Measurements from ENCODE around the gene VMP1.
"Not testable (repeated sequence)": the region's sequence is repeated elsewhere in the genome, so short reads cannot be mapped to it uniquely, and the experiment has no call there.

Gene VMP1

DNA sequence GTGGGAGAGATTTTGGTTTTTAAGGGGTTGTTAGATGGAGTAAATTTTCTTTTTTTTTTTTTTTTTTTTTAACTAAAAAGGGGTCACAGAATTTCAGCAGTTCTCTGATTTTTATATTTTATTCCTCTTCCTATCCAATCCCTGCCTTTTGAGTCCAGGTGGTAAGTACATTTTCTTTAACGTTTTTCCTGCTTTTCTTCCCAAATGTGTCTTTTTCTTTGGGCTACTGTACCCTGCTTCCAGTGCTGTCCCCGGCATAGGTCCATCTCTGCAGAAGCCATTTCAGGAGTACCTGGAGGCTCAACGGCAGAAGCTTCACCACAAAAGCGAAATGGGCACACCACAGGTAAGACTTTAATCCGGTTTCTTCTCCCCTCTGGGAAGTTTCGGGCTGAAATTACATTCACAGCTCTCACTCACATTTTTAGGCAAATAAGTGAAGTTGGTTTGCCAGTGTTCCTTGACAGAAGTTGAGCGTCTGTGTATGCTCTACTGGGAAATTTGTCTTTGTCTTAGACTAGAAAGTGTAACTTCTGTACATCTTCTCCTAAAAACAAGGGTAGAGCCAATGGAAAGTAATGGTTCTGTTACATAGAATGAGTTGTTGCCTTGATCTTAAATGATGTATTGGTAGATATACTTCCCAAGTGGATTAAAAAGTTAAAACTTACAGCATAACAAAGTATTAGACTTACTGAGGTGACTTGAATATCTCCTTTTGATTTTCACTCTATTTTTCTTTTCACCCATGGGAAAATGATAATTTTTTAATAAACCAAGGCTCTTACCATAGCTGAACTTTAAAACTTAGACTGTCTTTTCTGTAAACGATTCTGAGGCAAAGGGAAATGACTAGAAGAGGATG, 130.8 kb downstream of the VMP1 start:
- peak in 1 of 2 experiments; percentile 55 for DNase-seq (ENCODE audit: low read depth in 1 of 2, low spot score in 1 of 2)
- in situ Hi-C loops (cut with HindIII; ENCODE audit: low pct_unique_long_range_greater_than_20kb, low sequenced_read_pairs), result no loop called here
- TF ChIP-seq JUND (IDR thresholded peaks at IDR 0.05; ENCODE audit: low read depth), result no peak

DNA sequence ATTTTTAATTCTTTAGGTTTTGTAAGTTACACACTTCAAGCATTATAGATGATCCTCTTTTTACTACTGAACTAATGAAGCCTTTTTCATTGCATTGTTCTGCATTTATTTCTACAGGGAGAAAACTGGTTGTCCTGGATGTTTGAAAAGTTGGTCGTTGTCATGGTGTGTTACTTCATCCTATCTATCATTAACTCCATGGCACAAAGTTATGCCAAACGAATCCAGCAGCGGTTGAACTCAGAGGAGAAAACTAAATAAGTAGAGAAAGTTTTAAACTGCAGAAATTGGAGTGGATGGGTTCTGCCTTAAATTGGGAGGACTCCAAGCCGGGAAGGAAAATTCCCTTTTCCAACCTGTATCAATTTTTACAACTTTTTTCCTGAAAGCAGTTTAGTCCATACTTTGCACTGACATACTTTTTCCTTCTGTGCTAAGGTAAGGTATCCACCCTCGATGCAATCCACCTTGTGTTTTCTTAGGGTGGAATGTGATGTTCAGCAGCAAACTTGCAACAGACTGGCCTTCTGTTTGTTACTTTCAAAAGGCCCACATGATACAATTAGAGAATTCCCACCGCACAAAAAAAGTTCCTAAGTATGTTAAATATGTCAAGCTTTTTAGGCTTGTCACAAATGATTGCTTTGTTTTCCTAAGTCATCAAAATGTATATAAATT, 132.3 kb downstream of the VMP1 start:
- no peak for TF ChIP-seq JUND (IDR thresholded peaks at IDR 0.05; ENCODE audit: low read depth)
- in situ Hi-C loops (cut with HindIII; ENCODE audit: low pct_unique_long_range_greater_than_20kb, low sequenced_read_pairs), result no loop called here
- DNase-seq (ENCODE audit: low read depth in 1 of 2, low spot score in 1 of 2), result peak in 1 of 2 experiments; percentile 37

DNA sequence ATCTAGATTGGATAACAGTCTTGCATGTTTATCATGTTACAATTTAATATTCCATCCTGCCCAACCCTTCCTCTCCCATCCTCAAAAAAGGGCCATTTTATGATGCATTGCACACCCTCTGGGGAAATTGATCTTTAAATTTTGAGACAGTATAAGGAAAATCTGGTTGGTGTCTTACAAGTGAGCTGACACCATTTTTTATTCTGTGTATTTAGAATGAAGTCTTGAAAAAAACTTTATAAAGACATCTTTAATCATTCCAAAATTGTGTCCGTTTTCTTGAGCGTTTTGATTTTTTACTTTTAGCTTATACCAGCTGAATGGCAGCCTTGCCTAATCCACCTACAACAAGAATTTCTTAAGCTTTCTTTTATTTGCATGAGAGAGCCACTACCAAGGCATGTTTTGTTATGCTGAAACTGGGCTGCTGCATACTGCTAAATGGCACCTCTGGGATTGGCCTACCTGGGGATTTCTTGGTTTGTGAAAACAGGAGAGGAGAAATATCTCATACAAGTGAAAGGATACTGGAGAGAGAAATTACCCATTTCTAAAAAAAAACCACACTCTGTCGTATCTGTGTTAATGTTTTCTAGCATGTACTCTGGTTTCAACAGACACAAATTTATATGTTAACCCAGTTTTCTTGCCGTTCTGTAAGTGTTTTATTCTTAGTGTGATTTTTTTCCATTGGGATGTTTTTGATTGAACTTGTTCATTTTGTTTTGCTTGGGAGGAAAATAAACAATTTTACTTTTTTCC, 133.1 kb downstream of the VMP1 start:
- no peak for TF ChIP-seq JUND (IDR thresholded peaks at IDR 0.05; ENCODE audit: low read depth)
- DNase-seq (ENCODE audit: low read depth in 1 of 2, low spot score in 1 of 2), result peak in 1 of 2 experiments; percentile 43
- in situ Hi-C loops (cut with HindIII; ENCODE audit: low pct_unique_long_range_greater_than_20kb, low sequenced_read_pairs), result no loop called here

DNA sequence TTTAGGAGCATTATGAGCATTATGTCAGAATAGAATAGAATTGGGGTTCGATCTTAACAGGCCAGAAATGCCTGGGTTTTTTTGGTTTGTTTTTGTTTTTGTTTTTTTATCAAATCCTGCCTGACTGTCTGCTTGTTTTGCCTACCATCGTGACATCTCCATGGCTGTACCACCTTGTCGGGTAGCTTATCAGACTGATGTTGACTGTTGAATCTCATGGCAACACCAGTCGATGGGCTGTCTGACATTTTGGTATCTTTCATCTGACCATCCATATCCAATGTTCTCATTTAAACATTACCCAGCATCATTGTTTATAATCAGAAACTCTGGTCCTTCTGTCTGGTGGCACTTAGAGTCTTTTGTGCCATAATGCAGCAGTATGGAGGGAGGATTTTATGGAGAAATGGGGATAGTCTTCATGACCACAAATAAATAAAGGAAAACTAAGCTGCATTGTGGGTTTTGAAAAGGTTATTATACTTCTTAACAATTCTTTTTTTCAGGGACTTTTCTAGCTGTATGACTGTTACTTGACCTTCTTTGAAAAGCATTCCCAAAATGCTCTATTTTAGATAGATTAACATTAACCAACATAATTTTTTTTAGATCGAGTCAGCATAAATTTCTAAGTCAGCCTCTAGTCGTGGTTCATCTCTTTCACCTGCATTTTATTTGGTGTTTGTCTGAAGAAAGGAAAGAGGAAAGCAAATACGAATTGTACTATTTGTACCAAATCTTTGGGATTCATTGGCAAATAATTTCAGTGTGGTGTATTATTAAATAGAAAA, 133.8 kb downstream of the VMP1 start:
- in situ Hi-C loops (cut with HindIII; ENCODE audit: low pct_unique_long_range_greater_than_20kb, low sequenced_read_pairs); DNase-seq (ENCODE audit: low read depth in 1 of 2, low spot score in 1 of 2): not testable (repeated sequence)

DNA sequence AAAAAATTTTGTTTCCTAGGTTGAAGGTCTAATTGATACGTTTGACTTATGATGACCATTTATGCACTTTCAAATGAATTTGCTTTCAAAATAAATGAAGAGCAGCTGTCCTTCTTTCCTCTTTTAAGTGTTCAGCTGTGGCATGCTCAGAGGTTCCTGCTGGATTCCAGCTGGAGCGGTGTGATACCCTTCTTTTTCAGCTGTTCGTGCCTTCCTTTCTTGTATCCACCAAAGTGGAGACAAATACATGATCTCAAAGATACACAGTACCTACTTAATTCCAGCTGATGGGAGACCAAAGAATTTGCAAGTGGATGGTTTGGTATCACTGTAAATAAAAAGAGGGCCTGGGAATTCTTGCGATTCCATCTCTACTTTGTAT, 134.4 kb downstream of the VMP1 start:
- DNase-seq (ENCODE audit: low read depth in 1 of 2, low spot score in 1 of 2); in situ Hi-C loops (cut with HindIII; ENCODE audit: low pct_unique_long_range_greater_than_20kb, low sequenced_read_pairs): not testable (repeated sequence)

DNA sequence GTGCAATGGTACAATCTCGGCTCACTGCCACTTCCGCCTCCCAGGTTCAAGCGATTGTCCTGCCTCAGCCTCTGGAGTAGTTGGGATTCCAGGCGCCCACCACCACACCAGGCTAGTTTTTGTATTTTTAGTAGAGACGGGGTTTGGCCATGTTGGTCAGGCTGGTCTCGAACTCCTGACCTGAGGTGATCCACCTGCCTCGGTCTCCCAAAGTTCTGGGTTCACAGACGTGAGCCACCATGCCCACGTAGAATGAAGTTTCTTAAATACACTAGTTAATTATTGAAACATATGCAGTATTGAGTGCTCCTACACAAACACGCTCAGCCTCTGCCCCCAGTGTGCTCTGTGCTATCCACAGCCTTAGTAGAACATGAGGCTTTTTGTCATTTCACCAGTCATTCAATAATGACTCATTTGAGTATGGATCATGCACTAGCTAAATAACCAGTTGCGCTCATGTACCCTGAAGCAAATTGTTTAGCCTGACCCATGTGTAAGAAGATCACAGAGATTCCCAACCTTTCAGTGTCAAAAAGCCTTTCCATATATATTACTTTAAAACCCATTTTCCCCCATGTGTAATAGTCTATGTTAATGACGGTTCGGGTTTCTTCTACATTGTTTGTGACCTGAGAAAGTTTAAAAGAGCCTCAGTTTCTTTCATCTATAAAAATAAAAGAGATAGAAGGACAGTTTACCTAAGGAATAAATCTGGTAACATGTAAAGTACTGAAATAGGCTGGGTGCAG, 135.6 kb downstream of the VMP1 start:
- peak in 1 of 2 experiments; percentile 93 for DNase-seq (ENCODE audit: low read depth in 1 of 2, low spot score in 1 of 2)
- peak; percentile 90 for TF ChIP-seq JUND (IDR thresholded peaks at IDR 0.05; ENCODE audit: low read depth)
- in situ Hi-C loops (cut with HindIII; ENCODE audit: low pct_unique_long_range_greater_than_20kb, low sequenced_read_pairs), result no loop called here

DNA sequence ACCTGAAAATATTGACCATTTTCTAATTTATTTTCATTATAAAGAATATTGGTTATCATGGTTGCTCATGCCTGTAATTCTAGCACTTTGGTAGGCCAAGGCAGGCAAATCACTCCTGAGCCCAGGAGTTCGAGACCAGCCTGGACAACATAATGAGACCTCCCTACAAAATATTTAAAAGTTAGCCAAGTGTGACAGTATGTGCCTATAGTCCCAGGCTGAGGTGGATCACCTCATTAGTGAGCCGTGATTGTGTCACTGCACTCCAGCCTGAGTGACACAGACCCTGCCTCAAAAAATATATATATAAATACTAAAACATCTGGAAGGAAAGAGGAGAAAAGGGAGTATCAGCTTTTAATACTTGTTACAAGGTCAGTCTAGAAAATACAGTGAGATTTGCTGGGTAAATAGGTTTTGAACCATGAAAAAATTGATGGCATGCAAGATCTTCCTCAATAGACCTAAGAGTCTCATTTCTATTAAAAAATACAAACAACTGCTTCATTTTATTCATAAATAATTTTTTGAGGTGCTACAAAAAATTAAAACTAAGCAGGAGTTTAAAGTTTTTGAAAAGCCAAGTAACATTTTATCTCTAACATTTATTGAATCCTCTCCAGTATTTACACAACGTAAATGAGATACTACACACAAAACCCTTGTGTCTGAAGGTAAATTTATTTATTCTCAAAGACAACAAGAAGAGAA, 137.6 kb downstream of the VMP1 start:
- DNase-seq (ENCODE audit: low read depth in 1 of 2, low spot score in 1 of 2), result peak in 1 of 2 experiments; percentile 53
- in situ Hi-C loops (cut with HindIII; ENCODE audit: low pct_unique_long_range_greater_than_20kb, low sequenced_read_pairs), result no loop called here
- TF ChIP-seq JUND (IDR thresholded peaks at IDR 0.05; ENCODE audit: low read depth), result no peak

DNA sequence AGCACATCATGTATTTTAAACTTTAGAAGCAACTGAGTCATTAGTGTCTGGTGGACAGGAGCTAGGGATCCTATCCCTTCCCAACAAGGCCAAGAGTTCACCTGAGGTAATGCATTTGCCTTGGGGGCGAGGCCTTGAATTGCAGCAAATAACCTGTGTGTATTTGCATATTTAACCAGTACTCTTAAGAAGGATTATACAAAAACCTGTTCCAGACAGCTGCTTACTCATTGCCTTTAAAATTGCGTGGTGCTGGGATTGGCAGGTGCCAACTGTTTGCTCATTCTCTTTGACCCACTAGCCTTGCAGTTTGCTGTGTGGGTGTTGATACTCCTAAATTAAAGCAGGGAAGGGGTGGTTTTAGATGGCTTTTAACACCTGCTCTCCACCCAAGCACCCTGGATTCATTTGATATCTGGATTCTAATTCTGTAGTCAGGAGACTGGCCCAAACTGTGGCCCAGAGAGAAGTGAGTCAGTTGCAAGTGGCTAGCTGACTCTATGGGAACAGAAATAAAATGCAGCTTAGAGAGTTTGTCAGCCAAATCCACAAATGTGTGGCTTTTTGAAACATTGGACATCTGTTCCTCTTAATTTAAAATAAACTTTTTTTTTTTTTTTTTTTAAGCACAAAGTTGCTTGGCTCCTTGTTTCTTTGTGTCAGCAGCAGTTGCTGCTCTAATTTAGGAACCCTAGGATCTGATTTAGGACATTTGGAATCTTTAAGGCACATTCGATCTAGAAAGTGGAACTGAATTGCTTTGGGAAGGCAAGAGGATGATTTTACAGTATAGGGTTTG, 138.3 kb downstream of the VMP1 start:
- TF ChIP-seq JUND (IDR thresholded peaks at IDR 0.05; ENCODE audit: low read depth), result peak; percentile 80
- DNase-seq (ENCODE audit: low read depth in 1 of 2, low spot score in 1 of 2), result peak; percentile 35 to 100
- in situ Hi-C loops (cut with HindIII; ENCODE audit: low pct_unique_long_range_greater_than_20kb, low sequenced_read_pairs), result no loop called here

DNA sequence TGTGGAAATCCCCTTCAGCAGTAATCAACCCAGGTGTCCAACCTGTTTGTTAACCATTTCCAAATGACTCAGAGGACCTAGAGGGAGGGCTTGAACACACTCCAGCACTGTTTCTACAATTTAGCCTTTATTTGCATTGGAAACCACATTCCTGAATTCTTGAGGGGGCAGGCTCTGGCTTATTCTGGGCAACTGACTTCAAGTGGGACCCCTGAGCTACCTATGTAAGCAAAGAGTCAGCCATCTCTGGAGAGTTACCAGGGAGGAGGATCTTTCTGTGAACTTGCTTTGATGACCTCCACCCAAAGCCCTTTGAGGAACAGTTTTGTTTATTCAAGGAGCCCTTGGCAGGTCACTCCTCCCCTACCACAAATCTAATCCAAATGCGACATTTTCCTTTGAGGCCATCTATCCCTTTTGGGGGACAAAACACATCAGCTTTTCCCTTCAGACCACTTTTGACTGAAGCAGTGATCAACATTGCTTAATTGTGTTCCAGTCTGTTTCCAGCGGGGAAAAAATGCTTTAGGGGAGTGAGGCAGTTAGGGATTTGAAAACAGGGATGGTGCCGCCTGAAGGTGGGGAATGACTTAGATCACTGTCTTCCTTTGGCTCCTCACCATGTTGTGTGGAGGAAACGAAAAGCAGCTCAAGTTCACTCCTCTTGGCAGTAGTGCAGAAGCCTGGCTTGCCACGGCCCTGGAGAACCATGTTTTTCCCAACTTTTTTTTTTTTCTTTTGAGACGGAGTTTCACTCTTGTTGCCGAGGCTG, 139.1 kb downstream of the VMP1 start:
- peak; percentile 79; the same call in 1 of the 2 replicates for TF ChIP-seq JUND (IDR thresholded peaks at IDR 0.05; ENCODE audit: low read depth)
- peak in 1 of 2 experiments; percentile 95 for DNase-seq (ENCODE audit: low read depth in 1 of 2, low spot score in 1 of 2)
- in situ Hi-C loops (cut with HindIII; ENCODE audit: low pct_unique_long_range_greater_than_20kb, low sequenced_read_pairs), result no loop called here

DNA sequence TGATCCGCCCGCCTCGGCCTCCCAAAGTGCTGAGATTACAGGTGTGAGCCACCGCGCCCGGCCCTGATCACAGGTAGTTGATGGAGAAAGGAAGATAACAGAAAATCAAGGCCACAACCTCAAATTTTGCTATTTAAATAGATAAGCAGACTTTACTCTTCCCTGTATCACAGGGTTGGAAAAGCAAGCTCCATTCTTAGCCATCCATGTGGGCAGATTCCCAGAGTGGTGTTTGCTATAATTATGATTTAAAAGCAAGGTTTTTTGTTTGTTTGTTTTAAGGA, 140.9 kb downstream of the VMP1 start:
- in situ Hi-C loops (cut with HindIII; ENCODE audit: low pct_unique_long_range_greater_than_20kb, low sequenced_read_pairs), result no loop called here
- no peak for DNase-seq (ENCODE audit: low read depth in 1 of 2, low spot score in 1 of 2)
- TF ChIP-seq JUND (IDR thresholded peaks at IDR 0.05; ENCODE audit: low read depth), result no peak

Measured in T47D (cell line).